IMR-90 (cell line): ENCODE measurements around the gene LEPROT. TPM values are rescaled to one million over a fixed set of nuclear protein-coding genes. Genes with fewer than 3 reads are reported as not detected.

Experiments
- ATAC-seq: fragments of 200-7000 bp; cut with Tn5 transposase; 2 replicates; pipeline ENCODE4 v1.9.1; 2020; ENCODE audit warnings: low read depth, mild to moderate bottlenecking, moderate library complexity
- BruUV-seq: library from RNA; stranded (reverse); fragments of 400-500 nt; replicated peaks from 2 replicates; lab custom pipeline; 2021; lab: Mats Ljungman, UMichigan
- CTCF ChIA-PET: fragments of 300-600 bp; formaldehyde crosslinking; extraction: SDS; loops from one replicate; lab custom pipeline; 2021; ENCODE audit warnings: antibody characterized with exemption; lab: Yijun Ruan, JAX
- POLR2A ChIA-PET: fragments of 300-600 bp; sonication (Branson Sonifier 250); formaldehyde crosslinking; loops from one replicate; lab custom pipeline; 2022; ENCODE audit warnings: antibody characterized with exemption; ENCODE audit not compliant: unreplicated experiment; lab: Charles Lee
- DNase-seq: peaks from one replicate; pipeline ENCODE4 v3.0.0; 2013
- H2AFZ ChIP-seq: replicated peaks from 2 replicates; pipeline ENCODE3; 2013; ENCODE audit warnings: low read length, mild to moderate bottlenecking; ENCODE audit not compliant: poor library complexity
- H2AK5ac ChIP-seq: 2 replicates; pipeline ENCODE4 v1.6.1; 2013; ENCODE audit warnings: low read depth, low read length, inconsistent platforms
- H2AK9ac ChIP-seq: replicated peaks from 2 replicates; pipeline ENCODE3; 2013; ENCODE audit warnings: mild to moderate bottlenecking, low read depth, low read length, moderate library complexity; ENCODE audit not compliant: poor library complexity
- H2BK120ac ChIP-seq: 2 replicates; pipeline ENCODE4 v1.6.1; 2013; ENCODE audit warnings: low read depth, low read length, inconsistent platforms
- H2BK15ac ChIP-seq: 3 replicates; pipeline ENCODE4 v1.6.1; 2013; ENCODE audit warnings: low read depth, low read length, inconsistent platforms
- H2BK20ac ChIP-seq: 2 replicates; pipeline ENCODE4 v1.6.1; 2013; ENCODE audit warnings: low read depth, mild to moderate bottlenecking, inconsistent platforms, low read length, moderate library complexity
- H2BK5ac ChIP-seq: 2 replicates; pipeline ENCODE4 v1.6.1; 2013; ENCODE audit warnings: mild to moderate bottlenecking, low read depth, low read length, inconsistent platforms; ENCODE audit not compliant: poor library complexity, severe bottlenecking
- H3K14ac ChIP-seq: replicated peaks from 2 replicates; pipeline ENCODE4 v1.6.1; 2013; ENCODE audit warnings: low read depth, low read length, inconsistent platforms
- H3K18ac ChIP-seq: 2 replicates; pipeline ENCODE4 v1.6.1; 2013; ENCODE audit warnings: low read depth, low read length, control low read depth
- H3K23ac ChIP-seq: 2 replicates; pipeline ENCODE4 v1.6.1; 2013; ENCODE audit warnings: low read depth, low read length, inconsistent platforms
- H3K27ac ChIP-seq: 2 replicates; pipeline ENCODE4 v1.5.1; 2013; ENCODE audit warnings: mild to moderate bottlenecking, control low read depth, low read length; ENCODE audit not compliant: insufficient read depth
- H3K27me3 ChIP-seq: 2 replicates; pipeline ENCODE4 v1.6.1; 2013; ENCODE audit warnings: low read length; ENCODE audit not compliant: control insufficient read depth, insufficient read depth
- H3K36me3 ChIP-seq: 2 replicates; pipeline ENCODE4 v1.6.1; 2013; ENCODE audit warnings: low read length, mixed read lengths; ENCODE audit not compliant: control insufficient read depth, insufficient read depth
- H3K4ac ChIP-seq: 2 replicates; pipeline ENCODE4 v1.6.1; 2013; ENCODE audit warnings: low read depth, low read length, inconsistent platforms
- H3K4me1 ChIP-seq: 2 replicates; pipeline ENCODE4 v1.6.1; 2013; ENCODE audit warnings: low read length, mixed read lengths; ENCODE audit not compliant: control insufficient read depth, insufficient read depth
- H3K4me2 ChIP-seq: 2 replicates; pipeline ENCODE4 v1.6.1; 2013; ENCODE audit warnings: low read depth, mild to moderate bottlenecking, control low read depth, low read length, moderate library complexity
- H3K4me3 ChIP-seq: 2 replicates; pipeline ENCODE4 v1.5.1; 2013; ENCODE audit warnings: low read depth, mild to moderate bottlenecking, control low read depth, low read length, moderate library complexity; ENCODE audit not compliant: insufficient read depth
- H3K56ac ChIP-seq: 2 replicates; pipeline ENCODE4 v1.6.1; 2013; ENCODE audit warnings: low read length, inconsistent platforms; ENCODE audit not compliant: insufficient read depth; ENCODE audit errors: extremely low read depth
- H3K79me1 ChIP-seq, 2 experiments: 2 replicates each; pipeline ENCODE4 v1.6.1; 2013; ENCODE audit warnings: low read length in 2 of 2, inconsistent platforms in 1 of 2, low read depth in 1 of 2
- H3K9ac ChIP-seq: 2 replicates; pipeline ENCODE4 v1.6.1; 2013; ENCODE audit warnings: low read depth, low read length, control low read depth
- H3K9me1 ChIP-seq: 2 replicates; pipeline ENCODE4 v1.6.1; 2013; ENCODE audit warnings: low read length, inconsistent platforms; ENCODE audit not compliant: insufficient read depth
- H3K9me3 ChIP-seq: 2 replicates; pipeline ENCODE4 v1.6.1; 2013; ENCODE audit warnings: low read length; ENCODE audit not compliant: control insufficient read depth, insufficient read depth
- H4K20me1 ChIP-seq: 2 replicates; pipeline ENCODE4 v1.6.1; 2013; ENCODE audit warnings: low read length, inconsistent platforms; ENCODE audit not compliant: insufficient read depth
- H4K5ac ChIP-seq: 2 replicates; pipeline ENCODE4 v1.6.1; 2013; ENCODE audit warnings: mild to moderate bottlenecking, low read depth, low read length, control low read depth
- H4K8ac ChIP-seq, 2 experiments: 2 replicates each; pipeline ENCODE4 v1.6.1; 2013; ENCODE audit warnings: low read depth in 2 of 2, low read length in 2 of 2, control low read depth in 1 of 2, inconsistent platforms in 1 of 2
- H4K91ac ChIP-seq: 2 replicates; pipeline ENCODE4 v1.6.1; 2013; ENCODE audit warnings: low read depth, low read length, inconsistent platforms; ENCODE audit not compliant: insufficient read depth
- CEBPB ChIP-seq: IDR thresholded peaks from 2 replicates; pipeline ENCODE4 v1.6.1; 2012; ENCODE audit warnings: low read depth, low read length, improper control_type of control experiment
- USF2 ChIP-seq: fragments of 150-350 bp; IDR thresholded peaks from 2 replicates; pipeline ENCODE4 v1.6.1; 2017; ENCODE audit warnings: mild to moderate bottlenecking, antibody characterized with exemption, low read length, low read depth
- WGBS, 2 experiments: methylation state at CpG; one replicate each; pipeline versions ENCODE4 v1.1.5 to v1.1.7; 2013; ENCODE audit warnings: missing lambda C conversion rate in 2 of 2; ENCODE audit not compliant: insufficient read length in 1 of 2; ENCODE audit errors: extremely low coverage in 2 of 2; 5-methylcytosine and 5-hydroxymethylcytosine counted together
- dilution Hi-C: fragments of 300-500 bp; cut with HindIII; formaldehyde crosslinking; loops from one replicate; pipeline ENCODE4 v1.14.3; 2018; ENCODE audit warnings: low sequenced_read_pairs; ENCODE audit not compliant: unreplicated experiment
- in situ Hi-C: fragments of 300-500 bp; cut with MboI; formaldehyde crosslinking; loops from 3 replicates; pipeline ENCODE4 v1.14.3; 2019; ENCODE audit warnings: low sequenced_read_pairs, inconsistent platforms, mixed read lengths
- intact Hi-C: fragments of 100-400 bp; cut with micrococcal nuclease; formaldehyde crosslinking; loops from 2 replicates; pipeline ENCODE4 v1.10.0; 2022
- polyA plus RNA-seq, 3 experiments: library from polyadenylated mRNA; depleted of rRNA; stranded (reverse); fragments of >200 nt; gene quantifications; 2 replicates each; pipeline ENCODE4 v1.2.3, GENCODE V29; 2012; ENCODE audit warnings: low replicate concordance in 1 of 3
- total RNA-seq: library from RNA; depleted of rRNA; stranded (reverse); fragments of >200 nt; gene quantifications from 2 replicates; pipeline ENCODE4 v1.2.3, GENCODE V29; 2012

LEPROT gene
- total and polyA plus RNA-seq, 2 of the 4 experiments (the other 2 are of a cell fraction), result 21.0 to 40.2 TPM

- Histone ChIP-seq H4K91ac (no peak overlapping the region), H2AFZ (no peak overlapping the region), H4K20me1 (no peaks in the 10 kb centered on the region), H3K4me1 (peaks cover 8% of the 10 kb centered on the region), H3K9me1 (0 out of 2 replicates have a peak, but pooled peaks cover 3% of the 10 kb centered on the region), H3K14ac (no peak overlapping the region), H3K4me2 (no peak overlapping the region), H3K27me3 (no peaks in the 10 kb centered on the region), H2AK9ac (no peak overlapping the region), H2BK120ac (no peak overlapping the region), H4K8ac (no peak overlapping the region), H3K79me1 (no peaks in the 10 kb centered on the region), H2BK15ac (no peak overlapping the region), H3K27ac (no peak overlapping the region), H2BK5ac (no peak overlapping the region), H3K9me3 (no peaks in the 10 kb centered on the region), H3K4ac (no peak overlapping the region), H3K23ac (no peak overlapping the region), H3K18ac (no peak overlapping the region), H3K36me3 (no peaks in the 10 kb centered on the region), H3K56ac (no peak overlapping the region), H3K4me3 (no peak overlapping the region), H2AK5ac (no peak overlapping the region), H3K9ac (no peak overlapping the region), H4K5ac (no peak overlapping the region), H2BK20ac (no peak overlapping the region)
- no TSS peak for BruUV-seq
- in situ Hi-C loops, result no loop called here
- ChIA-PET CTCF (no interaction called here), POLR2A (no interaction called here)
- no peak for ATAC-seq
- no CpG with 5 or more reads among the region's 2 CpGs for WGBS, 2 experiments
- intact Hi-C loops, result no loop called here
- dilution Hi-C loops, result no loop called here
- no peak for DNase-seq
- TF ChIP-seq USF2 (no peak), CEBPB (no peak)
Observed at GRCh38 chr1:65443647-65444046, 23.2 kb downstream of the LEPROT start.
